Motor neuron (in vitro differentiated cells): ENCODE data around the gene OR8G1. TPM values are rescaled to one million over a fixed set of nuclear protein-coding genes. Genes with fewer than 3 reads are reported as not detected.

Source experiments
- ATAC-seq, 8 experiments: fragments of 200-7000 bp; cut with Tn5 transposase; replicated peaks in 6 of 8; 2 replicates each; pipeline ENCODE4 v1.8.0; 2021; ENCODE audit warnings: mild to moderate bottlenecking in 8 of 8, moderate library complexity in 8 of 8
- H3K27ac ChIP-seq, 2 donors: fragments of 250-450 bp; sonication (Bioruptor Pico); 2 replicates each; pipeline ENCODE4 v1.9.0; 2021; ENCODE audit warnings: antibody characterized with exemption in 2 of 2, mild to moderate bottlenecking in 2 of 2, moderate library complexity in 1 of 2
- H3K4me1 ChIP-seq, 2 donors: fragments of 250-450 bp; sonication (Bioruptor Pico); replicated peaks in 1 of 2; 2 replicates each; pipeline ENCODE4 v1.6.1; 2021; ENCODE audit warnings: antibody characterized with exemption in 2 of 2, mild to moderate bottlenecking in 2 of 2, moderate library complexity in 1 of 2
- H3K4me3 ChIP-seq, 5 donors: fragments of 250-450 bp; sonication (Bioruptor Pico); 2 replicates each; pipeline ENCODE4 v1.9.0; 2021; ENCODE audit warnings: antibody characterized with exemption in 5 of 5, mild to moderate bottlenecking in 5 of 5, moderate library complexity in 4 of 5
- WGBS, 10 experiments: fragments of 450-650 bp; shearing (Covaris generic); methylation state at CpG; one replicate each; pipeline ENCODE4 v1.0.0; 2022; 5-methylcytosine and 5-hydroxymethylcytosine counted together
- in situ Hi-C, 9 experiments: fragments of 400-800 bp; cut with MboI; loops; one replicate each; pipeline ENCODE4 v1.15.0; 2021; ENCODE audit warnings: low sequenced_read_pairs in 9 of 9, low pct_unique_long_range_greater_than_20kb in 2 of 9; ENCODE audit not compliant: unreplicated experiment in 9 of 9
- total RNA-seq, 8 experiments: library from RNA; unstranded; fragments of 300-600 nt; gene quantifications; 2 replicates each; pipeline versions ENCODE4 v1.2.3 to v1.2.4, GENCODE V29; 2022

OR8G1 gene
- under 1 TPM in 5 of 8 experiments, not detected in 3; 0.05 to 0.29 (median 0.14) TPM for total RNA-seq

DNA sequence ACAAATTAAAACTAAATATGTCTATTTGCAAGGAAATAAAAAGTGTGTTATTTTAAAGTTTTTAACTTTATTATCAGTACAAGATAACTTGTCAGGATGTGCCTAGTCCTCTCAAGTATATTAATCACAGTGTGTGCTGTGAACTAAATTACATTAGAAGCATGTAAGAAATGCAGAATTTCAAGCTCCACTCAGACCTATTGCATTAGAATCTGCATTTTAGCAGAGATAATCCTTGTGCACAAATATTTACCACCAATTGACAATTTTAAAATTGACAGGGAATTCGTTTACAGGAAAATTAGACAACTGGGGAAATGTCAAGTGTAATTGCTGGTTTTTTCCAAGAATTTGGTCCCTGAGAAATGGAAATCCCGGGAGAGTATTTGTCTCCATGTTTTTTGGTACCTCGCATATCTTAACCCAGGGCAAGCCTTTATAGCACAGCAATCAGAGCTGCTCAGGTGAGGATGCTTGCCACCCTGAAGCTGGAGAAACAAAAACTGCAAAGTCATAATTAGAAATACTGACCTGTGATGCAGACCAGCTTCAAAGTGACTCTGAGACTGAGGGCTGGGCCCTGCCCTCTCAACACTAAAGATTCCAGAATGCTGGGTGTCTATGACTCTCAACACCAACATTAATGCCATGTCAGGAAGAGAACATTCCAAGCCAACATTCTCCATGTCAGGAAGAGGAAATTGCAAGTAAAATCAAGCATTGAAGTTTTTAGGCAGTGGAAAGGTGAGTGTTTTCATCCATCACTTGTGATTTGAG, at the start of gene OR8G1:
Gene OR8G1 (plus strand): TSS at position 475 of the 777 bp plus-strand sequence. CDS start 8,581 bp downstream, outside the sequence.
- WGBS, 10 experiments = 0 to 90% (median 33%) methylated on average over 1 to 3 of the region's 3 CpGs; no CpG with 5 or more reads in 2 of the 10 experiments
- ATAC-seq = no peak
- H3K4me1 ChIP-seq = no peaks in the 10 kb centered on the region
- H3K27ac ChIP-seq = no peak within 1 kb of the TSS
- in situ Hi-C loops = no loop called here
- no peak within 1 kb of the TSS for H3K4me3 ChIP-seq

DNA sequence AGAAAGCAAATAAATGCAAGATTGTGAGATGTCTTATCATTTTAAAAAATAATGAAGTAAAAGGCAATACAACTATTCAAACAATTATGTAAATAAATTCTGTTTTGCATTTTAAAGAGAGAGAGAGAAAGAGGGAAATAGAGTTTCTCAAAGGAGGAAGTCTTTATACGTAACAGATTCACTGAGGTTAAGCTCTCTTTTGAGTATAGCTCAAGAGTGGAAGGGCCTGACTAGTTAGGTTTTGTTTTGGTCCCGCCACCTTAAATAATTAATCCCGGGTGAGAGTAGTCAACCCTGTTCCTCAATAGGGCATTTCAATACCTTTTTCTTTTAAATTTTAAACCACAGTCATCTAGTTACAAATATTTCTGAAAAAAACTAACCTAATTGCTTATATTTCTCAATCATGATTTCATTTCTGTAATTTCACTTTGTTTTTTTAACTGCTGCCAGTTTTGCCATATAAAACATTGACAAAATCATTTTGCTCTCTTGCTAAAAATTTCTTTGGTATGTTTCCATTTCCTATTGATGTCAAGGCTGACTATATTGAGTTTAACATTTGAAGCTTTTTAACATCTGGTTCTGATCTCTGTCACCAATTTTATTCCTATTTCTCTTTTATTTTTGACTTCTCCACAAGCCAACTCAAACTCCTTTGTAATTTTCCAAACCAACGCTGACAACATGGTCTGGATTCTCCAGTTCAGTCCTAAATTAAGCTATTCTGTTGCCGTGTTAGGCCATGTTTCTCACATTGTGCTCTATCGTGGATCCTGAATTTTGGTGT, 47.5 kb upstream of the OR8G1 start:
- in situ Hi-C loops = loop anchor here in 1 of 9 experiments (25.0 kb wide), 1 partner anchor 106 kb away; no protein-coding TSS in a partner anchor
- no peak overlapping the region for H3K4me3 ChIP-seq
- no peak for ATAC-seq
- WGBS, 10 experiments = 25 to 90% (median 72%) methylated on average over 3 to 6 of the region's 6 CpGs
- H3K4me1 ChIP-seq = peaks cover 0 to 6% of the 10 kb centered on the region in 2 donors
- H3K27ac ChIP-seq = no peak overlapping the region

DNA sequence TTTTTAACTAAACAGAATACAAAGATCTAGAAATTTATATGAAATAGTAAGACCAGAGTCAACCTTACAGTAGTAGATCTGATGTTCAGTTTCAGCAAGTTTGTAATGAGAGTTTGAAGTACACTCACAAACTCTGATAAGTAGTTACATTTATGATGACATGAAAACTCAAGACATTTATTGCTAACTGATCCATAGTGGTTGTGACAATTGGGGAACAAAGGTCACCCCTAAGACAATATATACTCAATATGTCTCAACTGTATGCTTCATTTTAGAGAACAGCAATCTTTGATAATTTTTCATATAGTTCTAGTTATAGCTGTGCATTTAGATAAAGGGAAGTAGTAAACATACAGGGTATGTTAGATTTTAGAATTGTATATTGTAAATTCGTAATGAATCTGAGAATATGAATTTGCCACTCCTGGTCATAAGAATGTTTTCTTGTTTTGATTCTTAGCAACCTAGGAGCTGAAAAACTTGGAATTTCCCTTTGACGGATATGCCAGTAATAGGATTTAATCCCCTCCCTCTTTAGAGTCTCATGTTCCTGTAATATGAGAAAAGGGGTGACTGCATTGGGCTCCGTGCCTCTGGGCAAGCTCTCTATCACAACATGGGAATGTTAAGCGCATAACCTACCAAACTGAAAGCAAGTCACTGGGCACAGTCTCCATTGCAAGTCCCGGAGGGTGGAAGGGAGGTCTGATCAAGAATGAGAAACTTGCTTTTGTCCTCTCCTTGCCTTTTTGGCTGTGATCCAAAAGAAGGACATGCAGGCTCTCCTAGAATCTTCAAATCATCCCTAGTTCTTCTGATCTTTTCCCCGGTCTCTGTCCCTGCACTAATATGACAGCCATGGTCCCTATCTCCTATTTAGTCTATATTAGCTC, 46.4 kb upstream of the OR8G1 start:
- peak in 3 of 8 experiments; percentile 89 to 94 (median 93) for ATAC-seq
- Histone ChIP-seq H3K4me3 (no peak overlapping the region), H3K4me1 (peaks cover 0 to 6% of the 10 kb centered on the region in 2 donors), H3K27ac (no peak overlapping the region)
- in situ Hi-C loops = loop anchor here in 1 of 9 experiments (25.0 kb wide), 1 partner anchor 107 kb away; no protein-coding TSS in a partner anchor
- WGBS, 10 experiments = 0 to 100% (median 54%) methylated on average over 1 to 6 of the region's 6 CpGs; no CpG with 5 or more reads in 2 of the 10 experiments

DNA sequence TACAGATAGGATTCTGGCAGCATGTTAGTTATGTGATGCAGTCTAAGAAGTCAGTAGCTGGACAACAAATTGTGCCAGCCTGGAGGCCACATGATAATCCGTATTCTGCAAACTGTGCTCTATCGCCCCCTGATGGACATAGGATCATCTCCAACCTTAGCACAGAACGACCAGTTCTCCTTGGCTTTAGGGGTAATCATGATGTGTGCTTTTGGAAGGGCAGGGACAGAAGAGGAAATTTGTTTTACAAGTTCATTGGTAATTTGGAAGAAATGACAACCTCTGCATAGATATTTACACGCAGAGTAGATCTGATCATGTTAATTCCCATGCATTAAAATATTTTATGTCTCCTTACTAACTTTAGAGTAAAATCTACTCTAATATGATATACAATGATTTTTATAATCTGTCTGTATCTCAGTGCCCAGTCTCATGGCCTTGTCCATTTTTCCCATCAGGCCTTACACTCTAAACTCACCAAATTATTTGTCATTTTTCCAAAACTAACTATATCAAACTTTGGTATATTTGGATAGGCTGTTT, 45.6 kb upstream of the OR8G1 start:
- H3K4me3 ChIP-seq = no peak overlapping the region
- in situ Hi-C loops = loop anchor here in 1 of 9 experiments (25.0 kb wide), 1 partner anchor 108 kb away; no protein-coding TSS in a partner anchor
- WGBS, 10 experiments = 0 to 100% (median 66%) methylated on average over 1 to 4 of the region's 4 CpGs; no CpG with 5 or more reads in 3 of the 10 experiments
- H3K4me1 ChIP-seq = peaks cover 0 to 6% of the 10 kb centered on the region in 2 donors
- peak in 3 of 8 experiments; percentile 87 to 94 (median 91) for ATAC-seq
- H3K27ac ChIP-seq = no peak overlapping the region

GRCh38 chr11:124197999-124198398, 42.9 kb upstream of the OR8G1 start:
- no peak overlapping the region for H3K27ac ChIP-seq
- 0 to 94% (median 80%) methylated on average over 2 of the region's 2 CpGs; no CpG with 5 or more reads in 1 of the 10 experiments for WGBS, 10 experiments
- no peak for ATAC-seq
- no peak overlapping the region for H3K4me3 ChIP-seq
- no peaks in the 10 kb centered on the region for H3K4me1 ChIP-seq
- in situ Hi-C loops = loop anchor here in 1 of 9 experiments (25.0 kb wide), 1 partner anchor 111 kb away; no protein-coding TSS in a partner anchor

- in situ Hi-C loops = loop anchor here in 1 of 9 experiments (25.0 kb wide), 1 partner anchor 112 kb away; no protein-coding TSS in a partner anchor
- Histone ChIP-seq H3K4me1 (no peaks in the 10 kb centered on the region), H3K27ac (no peak overlapping the region), H3K4me3 (no peak overlapping the region)
- 70 to 100% (median 86%) methylated on average over 1 to 7 of the region's 7 CpGs; no CpG with 5 or more reads in 4 of the 10 experiments for WGBS, 10 experiments
- no peak for ATAC-seq
Measured at GRCh38 chr11:124198897-124199296, 42.0 kb upstream of the OR8G1 start.

GRCh38 chr11:124199702-124200101, 41.2 kb upstream of the OR8G1 start:
- 11 to 83% (median 53%) methylated on average over 1 of the region's 1 CpG; no CpG with 5 or more reads in 2 of the 10 experiments for WGBS, 10 experiments
- peak in 2 of 8 experiments; percentile 77 to 85 for ATAC-seq
- in situ Hi-C loops = loop anchor here in 1 of 9 experiments (25.0 kb wide), 1 partner anchor 112 kb away; no protein-coding TSS in a partner anchor
- Histone ChIP-seq H3K4me1 (no peaks in the 10 kb centered on the region), H3K27ac (no peak overlapping the region), H3K4me3 (no peak overlapping the region)

GRCh38 chr11:124200671-124201070, 40.2 kb upstream of the OR8G1 start:
- in situ Hi-C loops = no loop called here
- Histone ChIP-seq H3K4me1 (no peaks in the 10 kb centered on the region), H3K27ac (no peak overlapping the region), H3K4me3 (no peak overlapping the region)
- 50 to 100% (median 97%) methylated on average over 1 to 12 of the region's 16 CpGs; no CpG with 5 or more reads in 5 of the 10 experiments for WGBS, 10 experiments
- ATAC-seq = no peak

- no peak for ATAC-seq
- Histone ChIP-seq H3K4me1 (no peaks in the 10 kb centered on the region), H3K27ac (no peak overlapping the region), H3K4me3 (no peak overlapping the region)
- WGBS, 10 experiments = 0 to 76% (median 57%) methylated on average over 1 to 3 of the region's 3 CpGs; no CpG with 5 or more reads in 1 of the 10 experiments
- in situ Hi-C loops = no loop called here
Measured at GRCh38 chr11:124202951-124203350, 37.9 kb upstream of the OR8G1 start.

DNA sequence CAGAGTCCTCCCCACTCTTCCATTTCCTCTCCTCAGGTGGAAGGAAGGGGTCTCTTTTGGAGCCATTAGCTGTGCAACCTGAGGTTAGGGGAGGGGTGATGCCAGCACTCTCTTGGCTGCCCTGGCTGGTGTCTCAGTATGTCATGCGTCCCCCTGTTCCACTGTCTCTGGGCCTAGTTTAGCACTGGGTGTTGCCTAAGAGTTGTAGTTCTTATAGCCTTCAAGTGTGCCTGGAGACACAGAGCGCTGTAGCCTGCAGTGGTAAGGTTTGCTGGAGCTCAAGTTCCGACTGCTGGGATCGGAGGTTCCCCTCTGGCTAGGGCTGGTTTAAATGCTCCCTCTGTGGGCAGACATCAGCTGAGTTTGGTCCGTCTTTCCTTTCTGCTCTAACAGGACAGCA, 36.9 kb upstream of the OR8G1 start:
- in situ Hi-C loops = no loop called here
- 40 to 100% (median 86%) methylated on average over 1 to 3 of the region's 5 CpGs; no CpG with 5 or more reads in 4 of the 10 experiments for WGBS, 10 experiments

GRCh38 chr11:124207102-124207792, 33.6 kb upstream of the OR8G1 start:
- no peaks in the 10 kb centered on the region for H3K4me1 ChIP-seq
- no peak overlapping the region for H3K27ac ChIP-seq
- in situ Hi-C loops = no loop called here
- H3K4me3 ChIP-seq = no peak overlapping the region
- WGBS, 10 experiments = 26 to 92% (median 69%) methylated on average over 3 to 6 of the region's 6 CpGs; no CpG with 5 or more reads in 1 of the 10 experiments
- ATAC-seq = peak in 4 of 8 experiments; percentile 9 to 72 (median 58)

More for the DNA sequence above, 36.9 kb upstream of the OR8G1 start:
- H3K4me1 ChIP-seq = no peaks in the 10 kb centered on the region
- no peak for ATAC-seq
- H3K4me3 ChIP-seq = no peak overlapping the region
- no peak overlapping the region for H3K27ac ChIP-seq
